Neural progenitor cell (in vitro differentiated cells): ENCODE results near the gene TREML4. TPM values are rescaled to one million over a fixed set of nuclear protein-coding genes. Genes with fewer than 3 reads are reported as not detected.
"Not testable (repeated sequence)": the region's sequence is repeated elsewhere in the genome, so short reads cannot be mapped to it uniquely, and the experiment has no call there.

Experiments
- DNase-seq: peaks from one replicate; pipeline ENCODE4 v3.0.0-alpha.2; 2016; ENCODE audit warnings: low spot score
- H2AFZ ChIP-seq: fragments of 200-600 bp; sonication (generic); replicated peaks from 2 replicates; pipeline ENCODE4 v1.6.1; 2016; ENCODE audit warnings: antibody characterized with exemption
- H3F3A ChIP-seq: fragments of 200-600 bp; sonication (generic); 2 replicates; pipeline ENCODE4 v1.6.1; 2016; ENCODE audit warnings: antibody characterized with exemption, low read depth
- H3K27ac ChIP-seq: fragments of 200-600 bp; sonication (generic); 2 replicates; pipeline ENCODE4 v1.5.1; 2016; ENCODE audit warnings: mild to moderate bottlenecking
- H3K27me3 ChIP-seq: fragments of 200-600 bp; sonication (generic); 2 replicates; pipeline ENCODE4 v1.6.1; 2016; ENCODE audit warnings: mild to moderate bottlenecking, moderate library complexity
- H3K36me3 ChIP-seq: fragments of 200-600 bp; sonication (generic); 2 replicates; pipeline ENCODE4 v1.5.1; 2016
- H3K4me1 ChIP-seq: fragments of 200-600 bp; sonication (generic); 2 replicates; pipeline ENCODE4 v1.6.1; 2016; ENCODE audit warnings: mixed run types
- H3K4me2 ChIP-seq: fragments of 200-600 bp; sonication (generic); 2 replicates; pipeline ENCODE4 v1.6.1; 2016
- H3K4me3 ChIP-seq: fragments of 200-600 bp; sonication (generic); 2 replicates; pipeline ENCODE4 v1.5.1; 2016
- H3K79me2 ChIP-seq: fragments of 200-600 bp; sonication (generic); 2 replicates; pipeline ENCODE4 v1.6.1; 2016; ENCODE audit warnings: low read depth
- H3K9ac ChIP-seq: fragments of 200-600 bp; sonication (generic); 2 replicates; pipeline ENCODE4 v1.6.1; 2016
- H3K9me3 ChIP-seq: fragments of 200-600 bp; sonication (generic); 2 replicates; pipeline ENCODE4 v1.5.1; 2016; ENCODE audit warnings: low read depth
- H4K20me1 ChIP-seq: fragments of 200-600 bp; sonication (generic); 2 replicates; pipeline ENCODE4 v1.6.1; 2016; ENCODE audit warnings: low read depth
- H3K27ac Mint-ChIP-seq: 3 replicates; pipeline ENCODE4 v1.8.0; 2021; ENCODE audit warnings: mixed read lengths
- H3K27me3 Mint-ChIP-seq: 2 replicates; pipeline ENCODE4 v1.8.0; 2022; ENCODE audit warnings: low read depth, mild to moderate bottlenecking, inconsistent platforms, moderate library complexity, mixed read lengths; ENCODE audit not compliant: insufficient read depth
- H3K36me3 Mint-ChIP-seq: 3 replicates; pipeline ENCODE4 v1.8.0; 2021; ENCODE audit warnings: mixed read lengths
- H3K4me1 Mint-ChIP-seq: 3 replicates; pipeline ENCODE4 v1.8.0; 2021; ENCODE audit warnings: mixed read lengths
- H3K4me3 Mint-ChIP-seq: 3 replicates; pipeline ENCODE4 v1.8.0; 2021; ENCODE audit warnings: mild to moderate bottlenecking, moderate library complexity, mixed read lengths
- H3K9me3 Mint-ChIP-seq: 3 replicates; pipeline ENCODE4 v1.8.0; 2020; ENCODE audit warnings: mixed read lengths
- EZH2 ChIP-seq: fragments of 200-600 bp; sonication (generic); IDR thresholded peaks from 2 replicates; pipeline ENCODE4 v1.6.1; 2017; ENCODE audit warnings: antibody characterized with exemption, mild to moderate bottlenecking, moderate library complexity
- EZH2phosphoT487 ChIP-seq: fragments of 200-600 bp; sonication (generic); IDR thresholded peaks from 2 replicates; pipeline ENCODE4 v1.6.1; 2017; ENCODE audit warnings: antibody characterized with exemption
- total RNA-seq: library from RNA; depleted of rRNA; stranded (reverse); fragments of >200 nt; gene quantifications from 2 replicates; pipeline ENCODE4 v1.2.3, GENCODE V29; 2015; ENCODE audit warnings: low replicate concordance
- TF ChIP-seq, protein P1 (sequence below): fragments of 200-600 bp; sonication (generic); IDR thresholded peaks from 2 replicates; pipeline ENCODE4 v1.5.1; 2017; ENCODE audit warnings: antibody characterized with exemption, mild to moderate bottlenecking

TREML4 gene
- total RNA-seq, 1 donor from 2014 or later, result not detected

DNA sequence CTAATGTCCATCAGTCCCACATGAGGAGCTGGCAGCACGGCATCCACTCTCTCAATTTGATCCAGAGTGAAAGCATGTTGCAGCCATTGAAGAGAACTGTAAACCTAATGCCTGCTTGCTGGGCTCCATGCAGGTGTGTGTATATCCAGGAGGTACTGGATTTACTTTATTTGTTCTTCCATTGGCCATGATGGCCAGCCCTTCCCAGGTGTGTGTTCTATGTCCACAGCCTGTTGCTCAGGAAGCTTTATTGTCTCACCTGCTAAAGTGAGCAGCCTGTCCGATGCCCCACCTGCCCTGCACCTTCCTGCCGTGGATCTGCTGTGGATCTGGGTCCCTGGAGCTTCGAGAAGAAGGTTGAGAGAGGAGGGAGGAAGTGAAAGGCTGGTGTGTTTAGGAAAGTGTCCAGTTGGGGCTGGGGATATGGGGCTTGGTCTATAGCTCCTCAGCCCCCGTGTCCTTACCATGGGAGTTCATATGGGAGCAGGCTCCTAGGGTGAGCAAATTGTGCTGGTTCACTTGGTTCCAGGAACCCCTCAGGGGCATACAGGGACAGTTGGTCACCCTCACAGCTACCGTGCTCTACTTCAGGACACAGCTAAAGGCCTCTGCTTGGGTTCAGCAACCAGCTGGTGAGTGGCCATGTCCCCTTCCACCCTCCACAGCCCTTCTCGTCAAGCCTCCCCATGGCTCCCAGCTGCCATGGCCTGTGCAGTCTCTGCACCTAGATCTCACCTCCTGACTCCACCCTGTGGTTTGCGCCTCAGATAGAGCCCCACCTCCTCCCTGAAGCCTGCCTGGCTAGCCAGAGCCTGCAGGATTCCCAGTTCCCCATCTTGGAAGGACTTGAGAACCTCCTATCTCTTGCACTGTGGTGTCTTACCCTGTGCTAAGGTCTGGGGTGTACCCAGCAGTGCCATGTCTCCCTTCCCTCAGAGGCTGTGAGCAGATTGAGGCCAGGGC lies 39.9 kb upstream of the TREML4 start:
- H3K9me3 ChIP-seq, result no peaks in the 10 kb centered on the region
- no peak overlapping the region for H3K4me3 ChIP-seq
- H3K36me3 ChIP-seq, result no peaks in the 10 kb centered on the region
- no peaks in the 10 kb centered on the region for H3K27me3 ChIP-seq
- H2AFZ ChIP-seq, result no peak overlapping the region
- TF ChIP-seq, protein P1, sequence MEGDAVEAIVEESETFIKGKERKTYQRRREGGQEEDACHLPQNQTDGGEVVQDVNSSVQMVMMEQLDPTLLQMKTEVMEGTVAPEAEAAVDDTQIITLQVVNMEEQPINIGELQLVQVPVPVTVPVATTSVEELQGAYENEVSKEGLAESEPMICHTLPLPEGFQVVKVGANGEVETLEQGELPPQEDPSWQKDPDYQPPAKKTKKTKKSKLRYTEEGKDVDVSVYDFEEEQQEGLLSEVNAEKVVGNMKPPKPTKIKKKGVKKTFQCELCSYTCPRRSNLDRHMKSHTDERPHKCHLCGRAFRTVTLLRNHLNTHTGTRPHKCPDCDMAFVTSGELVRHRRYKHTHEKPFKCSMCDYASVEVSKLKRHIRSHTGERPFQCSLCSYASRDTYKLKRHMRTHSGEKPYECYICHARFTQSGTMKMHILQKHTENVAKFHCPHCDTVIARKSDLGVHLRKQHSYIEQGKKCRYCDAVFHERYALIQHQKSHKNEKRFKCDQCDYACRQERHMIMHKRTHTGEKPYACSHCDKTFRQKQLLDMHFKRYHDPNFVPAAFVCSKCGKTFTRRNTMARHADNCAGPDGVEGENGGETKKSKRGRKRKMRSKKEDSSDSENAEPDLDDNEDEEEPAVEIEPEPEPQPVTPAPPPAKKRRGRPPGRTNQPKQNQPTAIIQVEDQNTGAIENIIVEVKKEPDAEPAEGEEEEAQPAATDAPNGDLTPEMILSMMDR, result no peak
- TF ChIP-seq EZH2phosphoT487 (no peak), EZH2 (no peak)
- no peak for DNase-seq
- H3K36me3 Mint-ChIP-seq, result no peaks in the 10 kb centered on the region
- no peaks in the 10 kb centered on the region for H3K79me2 ChIP-seq
- no peak overlapping the region for H3K27ac Mint-ChIP-seq
- H3K4me1 ChIP-seq, result no peaks in the 10 kb centered on the region
- H3K27ac ChIP-seq, result no peak overlapping the region
- H3K9me3 Mint-ChIP-seq, result peaks cover 11% of the 10 kb centered on the region
- no peaks in the 10 kb centered on the region for H4K20me1 ChIP-seq
- H3K4me2 ChIP-seq, result no peak overlapping the region
- no peak overlapping the region for H3K4me3 Mint-ChIP-seq
- H3K4me1 Mint-ChIP-seq, result peaks cover 2% of the 10 kb centered on the region
- no peaks in the 10 kb centered on the region for H3F3A ChIP-seq
- peaks cover 13% of the 10 kb centered on the region for H3K27me3 Mint-ChIP-seq
- no peak overlapping the region for H3K9ac ChIP-seq

- not testable (repeated sequence) for H3K4me1 ChIP-seq, H3F3A ChIP-seq, H3K36me3 ChIP-seq, H4K20me1 ChIP-seq, H3K79me2 ChIP-seq, H3K36me3 Mint-ChIP-seq, H3K4me2 ChIP-seq, H3K9me3 ChIP-seq, DNase-seq, H3K4me3 ChIP-seq, H3K27ac Mint-ChIP-seq, H3K4me1 Mint-ChIP-seq, H2AFZ ChIP-seq, H3K9ac ChIP-seq, H3K27me3 ChIP-seq, H3K27ac ChIP-seq, H3K4me3 Mint-ChIP-seq
- H3K27me3 Mint-ChIP-seq, result peaks cover 13% of the 10 kb centered on the region
- peaks cover 11% of the 10 kb centered on the region for H3K9me3 Mint-ChIP-seq
These were observed 39.1 kb upstream of the TREML4 start for GRCh38 chr6:41189046-41189445.

DNA sequence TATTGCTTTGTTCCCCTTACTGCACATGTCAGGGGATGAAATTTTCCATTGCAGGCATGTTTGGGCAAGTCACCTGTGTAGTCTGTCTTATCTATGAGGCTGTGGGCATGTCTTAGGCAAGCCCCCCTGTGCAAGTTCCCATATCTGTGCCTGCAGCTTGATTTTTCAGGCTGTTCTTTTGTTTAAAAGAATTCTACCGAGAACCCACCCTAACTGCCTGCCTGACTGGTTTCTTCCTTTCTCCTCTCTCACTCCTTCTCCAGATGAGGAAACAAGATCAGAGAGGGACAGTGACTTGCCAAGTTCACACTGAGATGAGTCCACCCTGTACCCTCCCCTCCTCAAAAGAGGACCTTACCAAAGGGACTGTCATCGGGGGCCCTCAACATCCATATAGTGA lies 38.2 kb upstream of the TREML4 start:
- no peaks in the 10 kb centered on the region for H3K36me3 Mint-ChIP-seq

DNA sequence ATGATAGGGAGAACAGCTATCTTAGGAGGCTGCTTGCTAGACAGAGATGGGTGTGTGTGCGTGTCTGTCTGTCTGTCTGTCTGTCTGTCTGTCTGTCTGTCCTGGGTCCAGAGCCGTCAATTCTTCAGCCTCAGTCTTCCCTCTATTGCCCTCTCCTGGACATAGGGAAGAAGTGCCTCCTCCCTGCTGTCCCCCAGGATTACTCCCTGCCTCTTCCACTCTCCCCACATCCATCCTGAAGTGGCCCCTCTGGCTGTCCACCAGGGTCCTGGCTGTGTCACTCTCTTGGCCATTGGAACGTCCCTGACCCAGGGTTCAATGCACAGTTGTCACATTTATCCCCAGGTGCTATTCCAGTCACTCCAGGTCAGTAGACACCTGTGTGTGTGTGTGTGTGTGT lies 37.4 kb upstream of the TREML4 start:
- no peaks in the 10 kb centered on the region for H3K27me3 ChIP-seq
- no peaks in the 10 kb centered on the region for H3K79me2 ChIP-seq
- peaks cover 11% of the 10 kb centered on the region for H3K9me3 Mint-ChIP-seq
- peaks cover 7% of the 10 kb centered on the region for H3K4me1 Mint-ChIP-seq
- H2AFZ ChIP-seq, result no peak overlapping the region
- H3K36me3 Mint-ChIP-seq, result no peaks in the 10 kb centered on the region
- H3K27ac ChIP-seq, result no peak overlapping the region
- no peaks in the 10 kb centered on the region for H3F3A ChIP-seq
- no peak overlapping the region for H3K4me3 Mint-ChIP-seq
- no peak overlapping the region for H3K4me2 ChIP-seq
- peaks cover 13% of the 10 kb centered on the region for H3K27me3 Mint-ChIP-seq
- H3K27ac Mint-ChIP-seq, result no peak overlapping the region
- H3K9me3 ChIP-seq, result no peaks in the 10 kb centered on the region
- no peak overlapping the region for H3K4me3 ChIP-seq
- H3K9ac ChIP-seq, result no peak overlapping the region
- no peak for TF ChIP-seq EZH2
- TF ChIP-seq, protein P1, result no peak
- H4K20me1 ChIP-seq, result no peaks in the 10 kb centered on the region
- no peaks in the 10 kb centered on the region for H3K36me3 ChIP-seq
- no peaks in the 10 kb centered on the region for H3K4me1 ChIP-seq
- DNase-seq, result no peak

More for the DNA sequence above, 38.2 kb upstream of the TREML4 start:
- no peaks in the 10 kb centered on the region for H3K36me3 ChIP-seq
- H3K4me3 ChIP-seq, result no peak overlapping the region
- H3K27ac ChIP-seq, result no peak overlapping the region
- Mint-ChIP-seq H3K27me3 (peaks cover 16% of the 10 kb centered on the region), H3K27ac (no peak overlapping the region), H3K4me3 (no peak overlapping the region), H3K9me3 (peaks cover 11% of the 10 kb centered on the region), H3K4me1 (peaks cover 7% of the 10 kb centered on the region)
- no peaks in the 10 kb centered on the region for H3K4me1 ChIP-seq
- H3K9ac ChIP-seq, result no peak overlapping the region
- no peaks in the 10 kb centered on the region for H3K9me3 ChIP-seq
- H3F3A ChIP-seq, result no peaks in the 10 kb centered on the region
- no peak for TF ChIP-seq EZH2phosphoT487
- DNase-seq, result no peak
- no peak overlapping the region for H3K4me2 ChIP-seq
- H3K27me3 ChIP-seq, result no peaks in the 10 kb centered on the region
- no peaks in the 10 kb centered on the region for H4K20me1 ChIP-seq
- no peaks in the 10 kb centered on the region for H3K79me2 ChIP-seq
- H2AFZ ChIP-seq, result no peak overlapping the region
